Testis (tissue), 2 donors: ENCODE data around the gene SPRYD3.

Experiments
- POLR2A ChIP-seq: fragments of 450-650 bp; IDR thresholded peaks from one replicate; pipeline ENCODE4 v1.6.1; 2017; ENCODE audit warnings: antibody characterized with exemption, mild to moderate bottlenecking, moderate library complexity
- TF ChIP-seq, protein P1 (sequence below), 3 experiments: fragments of 450-650 bp in 2 of 3; fragments of 200-600 bp in 1 of 3; sonication (generic) in 1 of 3; IDR thresholded peaks; one replicate each; pipeline ENCODE4 v1.5.1; 2016 to 2019; ENCODE audit warnings: antibody characterized with exemption in 3 of 3, mild to moderate bottlenecking in 2 of 3, moderate library complexity in 1 of 3

DNA sequence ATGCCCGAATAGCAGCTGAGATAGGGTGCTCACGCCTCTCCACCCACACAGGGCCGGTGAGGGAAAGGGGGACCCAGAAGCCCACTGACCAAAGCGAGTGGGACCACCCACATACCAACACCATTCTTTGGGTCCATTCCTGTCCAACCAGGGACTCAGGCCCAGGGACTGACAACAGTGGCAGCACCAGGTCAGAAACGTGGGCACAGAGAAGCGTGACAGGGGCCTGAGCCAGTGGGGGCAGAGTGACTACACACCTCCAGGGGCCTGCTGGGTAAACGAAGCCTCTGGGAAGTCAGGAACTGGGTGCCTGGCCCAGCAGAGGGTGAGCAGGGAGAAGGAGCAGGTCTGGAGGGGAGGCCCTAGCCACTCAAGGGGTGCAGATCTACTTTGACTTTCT lies 13.7 kb downstream of the SPRYD3 start:
- TF ChIP-seq, protein P1, sequence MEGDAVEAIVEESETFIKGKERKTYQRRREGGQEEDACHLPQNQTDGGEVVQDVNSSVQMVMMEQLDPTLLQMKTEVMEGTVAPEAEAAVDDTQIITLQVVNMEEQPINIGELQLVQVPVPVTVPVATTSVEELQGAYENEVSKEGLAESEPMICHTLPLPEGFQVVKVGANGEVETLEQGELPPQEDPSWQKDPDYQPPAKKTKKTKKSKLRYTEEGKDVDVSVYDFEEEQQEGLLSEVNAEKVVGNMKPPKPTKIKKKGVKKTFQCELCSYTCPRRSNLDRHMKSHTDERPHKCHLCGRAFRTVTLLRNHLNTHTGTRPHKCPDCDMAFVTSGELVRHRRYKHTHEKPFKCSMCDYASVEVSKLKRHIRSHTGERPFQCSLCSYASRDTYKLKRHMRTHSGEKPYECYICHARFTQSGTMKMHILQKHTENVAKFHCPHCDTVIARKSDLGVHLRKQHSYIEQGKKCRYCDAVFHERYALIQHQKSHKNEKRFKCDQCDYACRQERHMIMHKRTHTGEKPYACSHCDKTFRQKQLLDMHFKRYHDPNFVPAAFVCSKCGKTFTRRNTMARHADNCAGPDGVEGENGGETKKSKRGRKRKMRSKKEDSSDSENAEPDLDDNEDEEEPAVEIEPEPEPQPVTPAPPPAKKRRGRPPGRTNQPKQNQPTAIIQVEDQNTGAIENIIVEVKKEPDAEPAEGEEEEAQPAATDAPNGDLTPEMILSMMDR (IDR thresholded peaks at IDR 0.05), result no peak
- no peak for TF ChIP-seq POLR2A
